OCI-LY3 (cell line): ENCODE results near the gene SHQ1.

Experiments
- CTCF ChIP-seq: fragments of 200-600, 300-600 bp; sonication (generic); IDR thresholded peaks from 2 replicates; pipeline ENCODE4 v1.5.1; 2014; ENCODE audit warnings: antibody characterized with exemption, low read length, low read depth
- EZH2phosphoT487 ChIP-seq: fragments of 200-600 bp; shearing (Covaris generic); IDR thresholded peaks from 2 replicates; pipeline ENCODE4 v1.6.1; 2018; ENCODE audit warnings: antibody characterized with exemption, mixed run types, low read depth

- TF ChIP-seq CTCF (no peak), EZH2phosphoT487 (no peak)
Measured at GRCh38 chr3:72727172-72727571, 121.1 kb downstream of the SHQ1 start.
